HepG2 (cell line): ENCODE measurements around the gene TIGD6. TPM values are rescaled to one million over a fixed set of nuclear protein-coding genes. Genes with fewer than 3 reads are reported as not detected.

Experiments used
- ARID4A ChIP-seq: sonication (generic); formaldehyde crosslinking; IDR thresholded peaks from 2 replicates; pipeline ENCODE4 v1.5.0; 2020; ENCODE audit warnings: mild to moderate bottlenecking, missing genetic modification reagents, borderline replicate concordance
- ATF2 ChIP-seq: sonication (generic); formaldehyde crosslinking; IDR thresholded peaks from 2 replicates; pipeline ENCODE4 v1.4.0; 2020; ENCODE audit warnings: missing genetic modification reagents
- FOXO4 ChIP-seq: sonication (generic); formaldehyde crosslinking; conservative IDR thresholded peaks from 2 replicates; pipeline ENCODE4 v1.8.1; 2023; ENCODE audit warnings: missing genetic modification reagents
- NFKB2 ChIP-seq: sonication (generic); formaldehyde crosslinking; IDR thresholded peaks from 2 replicates; pipeline ENCODE4 v1.4.0; 2020; ENCODE audit warnings: missing genetic modification reagents, borderline replicate concordance
- TAF15 ChIP-seq: fragments of 200-400 bp; formaldehyde crosslinking; IDR thresholded peaks from one replicate; pipeline ENCODE4 v1.6.1; 2018; ENCODE audit warnings: mild to moderate bottlenecking, low read depth, low read length; ENCODE audit not compliant: poor library complexity, severe bottlenecking
- THAP11 ChIP-seq: IDR thresholded peaks from 2 replicates; pipeline ENCODE4 v1.6.1; 2016; ENCODE audit warnings: missing biosample characterization, missing genetic modification reagents
- XRCC5 ChIP-seq: fragments of 200-400 bp; formaldehyde crosslinking; optimal IDR thresholded peaks from 2 replicates; pipeline ENCODE3; 2017; ENCODE audit warnings: mild to moderate bottlenecking, low read length
- ZKSCAN8 ChIP-seq: IDR thresholded peaks from 2 replicates; pipeline ENCODE4 v1.6.1; 2016; ENCODE audit warnings: borderline replicate concordance, missing genetic modification reagents, missing compliant biosample characterization
- ZNF317 ChIP-seq: sonication (generic); formaldehyde crosslinking; IDR thresholded peaks from 2 replicates; pipeline ENCODE4 v1.5.0; 2020; ENCODE audit warnings: mild to moderate bottlenecking, missing genetic modification reagents
- ZNF574 ChIP-seq: sonication (generic); formaldehyde crosslinking; IDR thresholded peaks from 2 replicates; pipeline ENCODE4 v1.4.0; 2020; ENCODE audit warnings: missing genetic modification reagents
- ZNF629 ChIP-seq: sonication (generic); formaldehyde crosslinking; conservative IDR thresholded peaks from 2 replicates; pipeline ENCODE4 v1.5.0; 2020; ENCODE audit warnings: missing genetic modification reagents
- polyA plus RNA-seq, 8 experiments: library from polyadenylated mRNA; depleted of rRNA in 3 of 8; stranded (reverse) in 7 of 8; unstranded in 1 of 8; fragments of >200 nt; fragmentation: Illumina TruSeq in 4 of 8; extraction: Trizol in 4 of 8; gene quantifications; 2 replicates each; pipeline versions ENCODE4 v1.2.1 to v1.2.3, GENCODE V29; 2011 to 2016; ENCODE audit warnings: low read depth in 4 of 8, missing spikeins in 1 of 8, mixed read lengths in 1 of 8; ENCODE audit not compliant: insufficient read depth in 1 of 8
- total RNA-seq, 5 experiments: library from RNA; depleted of rRNA; stranded (reverse); fragments of >200 nt; fragmentation: Illumina TruSeq; extraction: Trizol; gene quantifications; 2 replicates each; pipeline ENCODE4 v1.2.3, GENCODE V29; 2016; ENCODE audit warnings: low read depth in 1 of 5

TIGD6 gene
- total and polyA plus RNA-seq, 2 of the 13 experiments (the other 11 are each of a cell fraction or from before 2014, with no cell fraction given): 2.1 to 2.9 TPM

GRCh38 chr5:150001660-150002486 is 1.4 kb upstream of the TIGD6 start (continued):
- 0 out of 2 replicates have a peak, but pooled peaks have one; percentile 18 for TF ChIP-seq ATF2 (CRISPR knock-in tag)
- TF ChIP-seq ZNF574 (CRISPR knock-in tag): 0 out of 2 replicates have a peak, but pooled peaks have one; percentile 24
- no peak for TF ChIP-seq FOXO4
- TF ChIP-seq ARID4A (CRISPR knock-in tag): 0 out of 2 replicates have a peak, but pooled peaks have one; percentile 36
- 0 out of 2 replicates have a peak, but pooled peaks have one; percentile 24 for TF ChIP-seq THAP11 (CRISPR knock-in tag)
- no peak for TF ChIP-seq NFKB2 (CRISPR knock-in tag)
- TF ChIP-seq TAF15: no peak
- TF ChIP-seq XRCC5: peak; percentile 52
- TF ChIP-seq ZNF317 (CRISPR knock-in tag): 0 out of 2 replicates have a peak, but pooled peaks have one; percentile 12
- no peak for TF ChIP-seq ZNF629 (CRISPR knock-in tag)
- no peak for TF ChIP-seq ZKSCAN8 (CRISPR knock-in tag)
